ENCODE results near the gene EXT2.

Gene EXT2

GRCh38 chr11:44193856-44194255 is 98.4 kb downstream of the EXT2 start:
- Histone ChIP-seq H3K27me3 (ENCODE audit: control insufficient read depth in 1 of 2, insufficient read depth in 1 of 2, low read length in 2 of 2) (no peaks in the 10 kb centered on the region), H2AFZ (ENCODE audit: low read depth, low read length) (no peak overlapping the region), H2BK15ac (ENCODE audit: low read depth, poor library complexity, severe bottlenecking) (no peak overlapping the region), H4K91ac (ENCODE audit: low read length) (no peak overlapping the region), H4K8ac (ENCODE audit: low read length) (no peak overlapping the region), H3K4me3 (ENCODE audit: insufficient read depth in 1 of 2, low read depth in 1 of 2, low read length in 2 of 2) (no peak overlapping the region), H3K14ac (ENCODE audit: low read length in 2 of 2) (no peak overlapping the region), H2BK12ac (ENCODE audit: low read length in 2 of 2) (no peak overlapping the region), H2BK5ac (ENCODE audit: low read depth, low read length, poor library complexity, severe bottlenecking) (no peak overlapping the region), H2AK5ac (ENCODE audit: low read length, severe bottlenecking) (no peak overlapping the region), H3K4me2 (ENCODE audit: low read length, poor library complexity, severe bottlenecking) (no peak overlapping the region), H3K4me1 (ENCODE audit: control insufficient read depth, insufficient read depth, low read depth, low read length) (no peaks in the 10 kb centered on the region), H3K36me3 (ENCODE audit: control insufficient read depth in 1 of 2, insufficient read depth in 2 of 2, low read depth in 1 of 2, low read length in 2 of 2) (peaks cover 8 to 45% of the 10 kb centered on the region in 2 experiments), H3K9me3 (ENCODE audit: control insufficient read depth, low read length) (peaks cover 26% of the 10 kb centered on the region), H3K18ac (ENCODE audit: low read depth in 1 of 2, low read length in 2 of 2) (no peak overlapping the region), H2BK120ac (ENCODE audit: low read depth, low read length) (no peak overlapping the region), H3K79me1 (replicated peaks; ENCODE audit: low read length, poor library complexity, severe bottlenecking) (peaks cover 8% of the 10 kb centered on the region), H3K4ac (ENCODE audit: low read depth in 1 of 2, low read length in 2 of 2) (no peak overlapping the region), H3K23ac (ENCODE audit: low read length in 2 of 2) (no peak overlapping the region), H3K9ac (ENCODE audit: low read length) (no peak overlapping the region), H3K27ac (ENCODE audit: low read length, poor library complexity, severe bottlenecking) (no peak overlapping the region)
- no peak for DNase-seq
- WGBS, result over 99% methylated on average over 4 of the region's 5 CpGs

GRCh38 chr11:44198146-44198724 is 102.8 kb downstream of the EXT2 start:
- H4K91ac ChIP-seq (ENCODE audit: low read length), result no peak overlapping the region
- H3K9ac ChIP-seq (ENCODE audit: low read length), result no peak overlapping the region
- H3K23ac ChIP-seq (ENCODE audit: low read length in 2 of 2), result no peak overlapping the region
- H3K4ac ChIP-seq (ENCODE audit: low read depth in 1 of 2, low read length in 2 of 2), result no peak overlapping the region
- H3K9me3 ChIP-seq (ENCODE audit: control insufficient read depth, low read length), result peaks cover 15% of the 10 kb centered on the region
- no peak overlapping the region for H3K18ac ChIP-seq (ENCODE audit: low read depth in 1 of 2, low read length in 2 of 2)
- H3K14ac ChIP-seq (ENCODE audit: low read length in 2 of 2), result no peak overlapping the region
- WGBS, result 40% methylated on average over 2 of the region's 2 CpGs
- H2BK12ac ChIP-seq (ENCODE audit: low read length in 2 of 2), result no peak overlapping the region
- H2BK15ac ChIP-seq (ENCODE audit: low read depth, poor library complexity, severe bottlenecking), result no peak overlapping the region
- no peak overlapping the region for H2BK120ac ChIP-seq (ENCODE audit: low read depth, low read length)
- H2AK5ac ChIP-seq (ENCODE audit: low read length, severe bottlenecking), result no peak overlapping the region
- no peak overlapping the region for H2AFZ ChIP-seq (ENCODE audit: low read depth, low read length)
- no peak overlapping the region for H3K4me3 ChIP-seq (ENCODE audit: insufficient read depth in 1 of 2, low read depth in 1 of 2, low read length in 2 of 2)
- no peak overlapping the region for H3K4me2 ChIP-seq (ENCODE audit: low read length, poor library complexity, severe bottlenecking)
- peaks cover 3% of the 10 kb centered on the region for H3K79me1 ChIP-seq (replicated peaks; ENCODE audit: low read length, poor library complexity, severe bottlenecking)
- no peak overlapping the region for H3K27ac ChIP-seq (ENCODE audit: low read length, poor library complexity, severe bottlenecking)
- H3K4me1 ChIP-seq (ENCODE audit: control insufficient read depth, insufficient read depth, low read depth, low read length), result no peaks in the 10 kb centered on the region
- H4K8ac ChIP-seq (ENCODE audit: low read length), result no peak overlapping the region
- no peak for DNase-seq
- peaks cover 8 to 56% of the 10 kb centered on the region in 2 experiments for H3K36me3 ChIP-seq (ENCODE audit: control insufficient read depth in 1 of 2, insufficient read depth in 2 of 2, low read depth in 1 of 2, low read length in 2 of 2)
- H2BK5ac ChIP-seq (ENCODE audit: low read depth, low read length, poor library complexity, severe bottlenecking), result no peak overlapping the region
- H3K27me3 ChIP-seq (ENCODE audit: control insufficient read depth in 1 of 2, insufficient read depth in 1 of 2, low read length in 2 of 2), result no peaks in the 10 kb centered on the region

GRCh38 chr11:44199298-44199697 is 103.8 kb downstream of the EXT2 start:
- 38% methylated on average over 1 of the region's 1 CpG for WGBS
- no peak overlapping the region for H3K4me3 ChIP-seq (ENCODE audit: insufficient read depth in 1 of 2, low read depth in 1 of 2, low read length in 2 of 2)

GRCh38 chr11:44199816-44200215 is 104.3 kb downstream of the EXT2 start:
- Histone ChIP-seq H4K91ac (ENCODE audit: low read length) (no peak overlapping the region), H3K36me3 (ENCODE audit: control insufficient read depth in 1 of 2, insufficient read depth in 2 of 2, low read depth in 1 of 2, low read length in 2 of 2) (peaks cover 6 to 55% of the 10 kb centered on the region in 2 experiments), H2AFZ (ENCODE audit: low read depth, low read length) (no peak overlapping the region), H2BK15ac (ENCODE audit: low read depth, poor library complexity, severe bottlenecking) (no peak overlapping the region), H3K4ac (ENCODE audit: low read depth in 1 of 2, low read length in 2 of 2) (no peak overlapping the region), H3K4me3 (ENCODE audit: insufficient read depth in 1 of 2, low read depth in 1 of 2, low read length in 2 of 2) (no peak overlapping the region), H3K9ac (ENCODE audit: low read length) (no peak overlapping the region), H2BK120ac (ENCODE audit: low read depth, low read length) (no peak overlapping the region), H3K4me2 (ENCODE audit: low read length, poor library complexity, severe bottlenecking) (no peak overlapping the region), H3K23ac (ENCODE audit: low read length in 2 of 2) (no peak overlapping the region), H3K27me3 (ENCODE audit: control insufficient read depth in 1 of 2, insufficient read depth in 1 of 2, low read length in 2 of 2) (no peaks in the 10 kb centered on the region), H3K14ac (ENCODE audit: low read length in 2 of 2) (no peak overlapping the region), H2BK12ac (ENCODE audit: low read length in 2 of 2) (no peak overlapping the region), H3K79me1 (replicated peaks; ENCODE audit: low read length, poor library complexity, severe bottlenecking) (peaks cover 4% of the 10 kb centered on the region), H2AK5ac (ENCODE audit: low read length, severe bottlenecking) (no peak overlapping the region), H3K27ac (ENCODE audit: low read length, poor library complexity, severe bottlenecking) (no peak overlapping the region), H4K8ac (ENCODE audit: low read length) (no peak overlapping the region), H3K9me3 (ENCODE audit: control insufficient read depth, low read length) (peaks cover 15% of the 10 kb centered on the region), H3K4me1 (ENCODE audit: control insufficient read depth, insufficient read depth, low read depth, low read length) (peaks cover 2% of the 10 kb centered on the region), H2BK5ac (ENCODE audit: low read depth, low read length, poor library complexity, severe bottlenecking) (no peak overlapping the region), H3K18ac (ENCODE audit: low read depth in 1 of 2, low read length in 2 of 2) (no peak overlapping the region)
- WGBS, result 67% methylated on average over 1 of the region's 4 CpGs
- no peak for DNase-seq

More at GRCh38 chr11:44199298-44199697, 103.8 kb downstream of the EXT2 start:
- Histone ChIP-seq H4K91ac (ENCODE audit: low read length) (no peak overlapping the region), H2BK5ac (ENCODE audit: low read depth, low read length, poor library complexity, severe bottlenecking) (no peak overlapping the region), H2AK5ac (ENCODE audit: low read length, severe bottlenecking) (no peak overlapping the region), H3K4me2 (ENCODE audit: low read length, poor library complexity, severe bottlenecking) (no peak overlapping the region), H3K9me3 (ENCODE audit: control insufficient read depth, low read length) (peaks cover 15% of the 10 kb centered on the region), H3K14ac (ENCODE audit: low read length in 2 of 2) (no peak overlapping the region), H3K4me1 (ENCODE audit: control insufficient read depth, insufficient read depth, low read depth, low read length) (peaks cover 2% of the 10 kb centered on the region), H3K36me3 (ENCODE audit: control insufficient read depth in 1 of 2, insufficient read depth in 2 of 2, low read depth in 1 of 2, low read length in 2 of 2) (peaks cover 6 to 55% of the 10 kb centered on the region in 2 experiments), H3K9ac (ENCODE audit: low read length) (no peak overlapping the region), H3K79me1 (replicated peaks; ENCODE audit: low read length, poor library complexity, severe bottlenecking) (peaks cover 4% of the 10 kb centered on the region), H2AFZ (ENCODE audit: low read depth, low read length) (no peak overlapping the region), H3K18ac (ENCODE audit: low read depth in 1 of 2, low read length in 2 of 2) (peak overlapping the region in 1 of 2 experiments; percentile 8), H2BK15ac (ENCODE audit: low read depth, poor library complexity, severe bottlenecking) (no peak overlapping the region), H3K27ac (ENCODE audit: low read length, poor library complexity, severe bottlenecking) (no peak overlapping the region), H2BK120ac (ENCODE audit: low read depth, low read length) (no peak overlapping the region), H3K23ac (ENCODE audit: low read length in 2 of 2) (no peak overlapping the region), H4K8ac (ENCODE audit: low read length) (no peak overlapping the region), H3K27me3 (ENCODE audit: control insufficient read depth in 1 of 2, insufficient read depth in 1 of 2, low read length in 2 of 2) (no peaks in the 10 kb centered on the region), H2BK12ac (ENCODE audit: low read length in 2 of 2) (no peak overlapping the region), H3K4ac (ENCODE audit: low read depth in 1 of 2, low read length in 2 of 2) (no peak overlapping the region)
- DNase-seq, result no peak
